Thyroid gland (tissue), 4 donors: ENCODE data around the gene IGFBP7. TPM values are rescaled to one million over a fixed set of nuclear protein-coding genes. Genes with fewer than 3 reads are reported as not detected.

ENCODE experiments used
- DNase-seq, 2 donors: peaks; one replicate each; pipeline ENCODE4 v3.0.0-alpha.2; 2019
- H3K27ac ChIP-seq, 3 donors: fragments of 200-600 bp; sonication (generic); 1 replicate in 2 of 3; 2 replicates in 1 of 3; pipeline ENCODE4 v1.5.1; 2016 to 2019; ENCODE audit warnings: mild to moderate bottlenecking in 1 of 3, moderate library complexity in 1 of 3
- H3K27me3 ChIP-seq: fragments of 200-600 bp; sonication (generic); one replicate; pipeline ENCODE4 v1.5.1; 2019
- H3K36me3 ChIP-seq, 2 donors: fragments of 200-600 bp; sonication (generic); one replicate each; pipeline ENCODE4 v1.5.1; 2016 to 2019
- H3K4me1 ChIP-seq, 2 donors: fragments of 200-600 bp; sonication (generic); one replicate each; pipeline ENCODE4 v1.5.1; 2017 to 2019
- H3K4me3 ChIP-seq, 3 donors: fragments of 200-600 bp; sonication (generic); replicated peaks in 1 of 3; 1 replicate in 2 of 3; 2 replicates in 1 of 3; pipeline ENCODE4 v1.5.1; 2016; ENCODE audit warnings: mild to moderate bottlenecking in 1 of 3
- H3K9me3 ChIP-seq: fragments of 200-600 bp; sonication (generic); one replicate; pipeline ENCODE4 v1.5.1; 2017
- CTCF ChIP-seq, 6 experiments: fragments of 200-600 bp in 3 of 6; fragments of 450-650 bp in 3 of 6; sonication (generic) in 3 of 6; IDR thresholded peaks; one replicate each; pipeline ENCODE4 v1.5.1; 2016 to 2019; ENCODE audit warnings: antibody characterized with exemption in 6 of 6, mild to moderate bottlenecking in 2 of 6, inconsistent platforms in 1 of 6, moderate library complexity in 1 of 6
- POLR2A ChIP-seq, 2 donors: fragments of 450-650 bp; IDR thresholded peaks; one replicate each; pipeline ENCODE4 v1.6.1; 2017; ENCODE audit warnings: antibody characterized with exemption in 2 of 2, mild to moderate bottlenecking in 2 of 2, moderate library complexity in 1 of 2
- WGBS, 2 donors: methylation state at CpG; one replicate each; pipeline ENCODE4 v1.1.5; 2017; 5-methylcytosine and 5-hydroxymethylcytosine counted together
- intact Hi-C: fragments of 100-400 bp; cut with DNase I; formaldehyde crosslinking; loops from one replicate; pipeline ENCODE4 v1.15.1; 2023
- total RNA-seq, 4 donors: library from RNA; depleted of rRNA; stranded (reverse); fragments of >200 nt; gene quantifications; one replicate each; pipeline ENCODE4 v1.2.3, GENCODE V29; 2016

Gene IGFBP7
- total RNA-seq, 4 donors from 2014 or later, result 660 to 2,581 (median 1,387) TPM

GRCh38 chr4:57070461-57070860 lies 39.7 kb downstream of the IGFBP7 start:
- WGBS, 2 donors, result 84 to 90% methylated on average over 2 of the region's 2 CpGs
- Histone ChIP-seq H3K36me3 (no peaks in the 10 kb centered on the region), H3K4me3 (no peak overlapping the region), H3K4me1 (peaks cover 12 to 24% of the 10 kb centered on the region in 2 donors), H3K27ac (no peak overlapping the region), H3K9me3 (no peaks in the 10 kb centered on the region), H3K27me3 (no peaks in the 10 kb centered on the region)
- intact Hi-C loops, result no loop called here
- TF ChIP-seq POLR2A (IDR thresholded peaks at IDR 0.05), result no peak
- TF ChIP-seq CTCF (IDR thresholded peaks at IDR 0.05), result no peak
- DNase-seq, result no peak

GRCh38 chr4:57068237-57068981 lies 41.8 kb downstream of the IGFBP7 start:
- 68 to 74% methylated on average over 8 of the region's 8 CpGs for WGBS, 2 donors
- Histone ChIP-seq H3K27ac (peak overlapping the region in 1 of 3 donors; percentile 22), H3K36me3 (no peaks in the 10 kb centered on the region), H3K4me3 (no peak overlapping the region), H3K9me3 (no peaks in the 10 kb centered on the region), H3K27me3 (no peaks in the 10 kb centered on the region), H3K4me1 (peaks cover 11 to 29% of the 10 kb centered on the region in 2 donors)
- no peak for DNase-seq
- intact Hi-C loops, result no loop called here
- TF ChIP-seq POLR2A (IDR thresholded peaks at IDR 0.05), result no peak
- TF ChIP-seq CTCF (IDR thresholded peaks at IDR 0.05), result no peak

GRCh38 chr4:57065730-57066482 lies 44.3 kb downstream of the IGFBP7 start:
- TF ChIP-seq POLR2A (IDR thresholded peaks at IDR 0.05) (no peak), CTCF (IDR thresholded peaks at IDR 0.05) (no peak)
- 76 to 79% methylated on average over 5 of the region's 5 CpGs for WGBS, 2 donors
- H3K4me3 ChIP-seq, result no peak overlapping the region
- no peaks in the 10 kb centered on the region for H3K9me3 ChIP-seq
- DNase-seq, result no peak
- H3K36me3 ChIP-seq, result no peaks in the 10 kb centered on the region
- peak overlapping the region in 2 of 3 donors; percentile 70 to 72 for H3K27ac ChIP-seq
- intact Hi-C loops, result no loop called here
- no peaks in the 10 kb centered on the region for H3K27me3 ChIP-seq
- peaks cover 22 to 44% of the 10 kb centered on the region in 2 donors for H3K4me1 ChIP-seq

- 65 to 75% methylated on average over 17 to 20 of the region's 20 CpGs for WGBS, 2 donors
- TF ChIP-seq CTCF (IDR thresholded peaks at IDR 0.05) (no peak), POLR2A (IDR thresholded peaks at IDR 0.05) (no peak)
- Histone ChIP-seq H3K4me1 (peaks cover 22 to 40% of the 10 kb centered on the region in 2 donors), H3K27me3 (no peaks in the 10 kb centered on the region), H3K9me3 (no peaks in the 10 kb centered on the region), H3K4me3 (no peak overlapping the region), H3K36me3 (no peaks in the 10 kb centered on the region), H3K27ac (peak overlapping the region in 2 of 3 donors; percentile 72 to 93)
- DNase-seq, result peak; percentile 20 to 31
- intact Hi-C loops, result no loop called here
These were observed 45.1 kb downstream of the IGFBP7 start for GRCh38 chr4:57064811-57065711.
